K562 (cell line): Measurements from ENCODE around the gene RPUSD1. TPM values are rescaled to one million over a fixed set of nuclear protein-coding genes. Genes with fewer than 3 reads are reported as not detected.
A peak's percentile ranks its signal among the peaks of the same experiment; 100 is the strongest.

Experiments used
- ATAC-seq: fragments of 200-7000 bp; cut with Tn5 transposase; 3 replicates; pipeline ENCODE4 v1.9.1; 2020; ENCODE audit warnings: moderate library complexity
- BruUV-seq: library from RNA; stranded (reverse); fragments of 400-500 nt; replicated peaks from 2 replicates; lab custom pipeline; 2021; lab: Mats Ljungman, UMichigan
- CTCF ChIA-PET: fragments of 300-600 bp; formaldehyde crosslinking; extraction: SDS; loops from one replicate; lab custom pipeline; 2021; ENCODE audit warnings: low intra/inter-chr PET ratio; lab: Yijun Ruan, JAX
- POLR2A ChIA-PET: fragments of 300-600, 350-650 bp; sonication (Branson Sonifier 250); formaldehyde crosslinking; extraction: SDS; loops from one replicate; lab custom pipeline; 2021; ENCODE audit warnings: antibody characterized with exemption, inconsistent platforms; lab: Yijun Ruan, JAX
- DNase-seq, 4 experiments: peaks; one replicate each; pipeline versions ENCODE4 v3.0.0 to v3.0.0-alpha.2; 2011 to 2018; ENCODE audit warnings: low spot score in 3 of 4, mixed read lengths in 3 of 4; ENCODE audit errors: extremely low read depth in 1 of 4
- FAIRE-seq: peaks from 2 replicates; lab custom pipeline; 2011; peaks lifted over from hg19 to GRCh38; lab: Jason Lieb, UNC
- H2AFZ ChIP-seq: 2 replicates; pipeline ENCODE4 v1.6.0; 2011; ENCODE audit warnings: low read depth, low read length, control low read depth, inconsistent platforms
- H3K27ac ChIP-seq: fragments of 200-600 bp; 3 replicates; pipeline ENCODE4 v1.8.0; 2011; ENCODE audit warnings: low read depth, mild to moderate bottlenecking, control low read depth, inconsistent platforms, low read length, moderate library complexity, mixed read lengths; ENCODE audit errors: extremely low read depth
- H3K27me3 ChIP-seq, 2 experiments: fragments of 300-600 bp in 1 of 2; 2 replicates in 1 of 2; 3 replicates in 1 of 2; pipeline versions ENCODE4 v1.6.0 to v1.8.0; 2011; ENCODE audit warnings: inconsistent platforms in 2 of 2, low read length in 2 of 2, mild to moderate bottlenecking in 1 of 2, mixed read lengths in 1 of 2, moderate library complexity in 1 of 2; ENCODE audit not compliant: control insufficient read depth in 2 of 2, insufficient read depth in 2 of 2
- H3K36me3 ChIP-seq: fragments of 300-600 bp; 3 replicates; pipeline ENCODE4 v1.8.0; 2011; ENCODE audit warnings: mild to moderate bottlenecking, low read length, inconsistent platforms; ENCODE audit not compliant: control insufficient read depth, insufficient read depth
- H3K4me1 ChIP-seq, 2 experiments: fragments of 200-600 bp in 1 of 2; replicated peaks in 1 of 2; 2 replicates in 1 of 2; 3 replicates in 1 of 2; pipeline versions ENCODE4 v1.5.1 to v1.8.0; 2011; ENCODE audit warnings: inconsistent platforms in 2 of 2, low read length in 2 of 2, mild to moderate bottlenecking in 1 of 2, mixed read lengths in 1 of 2, moderate library complexity in 1 of 2; ENCODE audit not compliant: control insufficient read depth in 2 of 2, insufficient read depth in 2 of 2
- H3K4me2 ChIP-seq: 2 replicates; pipeline ENCODE4 v1.6.1; 2011; ENCODE audit warnings: low read length, control low read depth, inconsistent platforms, mixed read lengths; ENCODE audit not compliant: insufficient read depth
- H3K4me3 ChIP-seq: fragments of 200-600 bp; sonication (generic), shearing (Covaris generic); 2 replicates; pipeline ENCODE4 v1.5.1; 2016; ENCODE audit warnings: control low read depth, inconsistent platforms
- H3K79me2 ChIP-seq: fragments of 200-600 bp; 3 replicates; pipeline ENCODE4 v1.8.0; 2011; ENCODE audit warnings: low read length, inconsistent platforms; ENCODE audit not compliant: control insufficient read depth, insufficient read depth
- H3K9ac ChIP-seq, 2 experiments: 2 replicates each; pipeline versions ENCODE4 v1.6.0 to v1.6.1; 2011; ENCODE audit warnings: low read depth in 2 of 2, low read length in 2 of 2, control low read depth in 1 of 2, inconsistent platforms in 1 of 2, mild to moderate bottlenecking in 1 of 2, mixed read lengths in 1 of 2; ENCODE audit not compliant: insufficient read depth in 1 of 2
- H3K9me1 ChIP-seq: one replicate; pipeline ENCODE4 v1.6.0; 2011; ENCODE audit warnings: inconsistent platforms, mild to moderate bottlenecking, low read length, moderate library complexity; ENCODE audit not compliant: control insufficient read depth, insufficient read depth
- H3K9me3 ChIP-seq: replicated peaks from 2 replicates; pipeline ENCODE4 v1.5.1; 2011; ENCODE audit warnings: low read depth, low read length, inconsistent platforms; ENCODE audit not compliant: control insufficient read depth, insufficient read depth
- H4K20me1 ChIP-seq: replicated peaks from 2 replicates; pipeline ENCODE4 v1.6.1; 2011; ENCODE audit warnings: low read length, inconsistent platforms, mixed read lengths; ENCODE audit not compliant: control insufficient read depth, insufficient read depth
- BHLHE40 ChIP-seq: IDR thresholded peaks from 2 replicates; pipeline ENCODE4 v1.6.1; 2011; ENCODE audit warnings: low read length, improper control_type of control experiment
- BRF2 ChIP-seq: IDR thresholded peaks from 3 replicates; pipeline ENCODE4 v1.6.1; 2011; ENCODE audit warnings: borderline replicate concordance, mild to moderate bottlenecking; ENCODE audit not compliant: insufficient read length, insufficient read depth
- CBFB ChIP-seq: sonication (generic); formaldehyde crosslinking; IDR thresholded peaks from 2 replicates; pipeline ENCODE4 v1.4.0; 2020; ENCODE audit warnings: mild to moderate bottlenecking, missing genetic modification reagents
- CBX3 ChIP-seq, 2 experiments: IDR thresholded peaks; 1 replicate in 1 of 2; 2 replicates in 1 of 2; pipeline ENCODE4 v1.6.1; 2012; ENCODE audit warnings: inconsistent platforms in 2 of 2, low read length in 2 of 2, borderline replicate concordance in 1 of 2, control low read depth in 1 of 2
- MCM7 ChIP-seq, 2 experiments: fragments of 450-650 bp; IDR thresholded peaks; 2 replicates each; pipeline ENCODE4 v1.6.1; 2016 to 2018
- NFIC ChIP-seq: fragments of 450-650 bp; IDR thresholded peaks from 2 replicates; pipeline ENCODE4 v1.6.1; 2017; ENCODE audit warnings: mild to moderate bottlenecking, inconsistent platforms
- PPARD ChIP-seq: fragments of 250-450 bp; sonication (Bioruptor Pico); IDR thresholded peaks from 2 replicates; pipeline ENCODE4 v1.8.0; 2022; ENCODE audit warnings: inconsistent platforms, mild to moderate bottlenecking, moderate library complexity
- TRIM24 ChIP-seq, 2 experiments: fragments of 450-650 bp; IDR thresholded peaks; 2 replicates each; pipeline ENCODE4 v1.6.1; 2016
- ZBTB49 ChIP-seq: sonication (generic); formaldehyde crosslinking; IDR thresholded peaks from 2 replicates; pipeline ENCODE4 v1.8.0; 2022; ENCODE audit warnings: missing genetic modification reagents, mild to moderate bottlenecking, borderline replicate concordance
- ZFP36 ChIP-seq: fragments of 150-350 bp; IDR thresholded peaks from 2 replicates; pipeline ENCODE4 v1.6.1; 2018; ENCODE audit warnings: low read length, low read depth; ENCODE audit not compliant: partially characterized antibody
- ZNF174 ChIP-seq: fragments of 250-450 bp; sonication (Bioruptor Pico); IDR thresholded peaks from 2 replicates; pipeline ENCODE4 v1.4.0; 2020; ENCODE audit warnings: mild to moderate bottlenecking
- ZNF184 ChIP-seq: sonication (generic); formaldehyde crosslinking; IDR thresholded peaks from 2 replicates; pipeline ENCODE4 v1.5.0; 2020; ENCODE audit warnings: missing genetic modification reagents
- ZNF407 ChIP-seq: fragments of 450-650 bp; IDR thresholded peaks from 2 replicates; pipeline ENCODE4 v1.6.1; 2016; ENCODE audit warnings: low read depth
- WGBS: fragments of 100-300 bp; shearing (Covaris generic); methylation state at CpG from one replicate; pipeline ENCODE4 v1.1.6; 2016; ENCODE audit warnings: low coverage, mixed read lengths; ENCODE audit not compliant: insufficient coverage; ENCODE audit errors: missing lambda C conversion rate; 5-methylcytosine and 5-hydroxymethylcytosine counted together
- in situ Hi-C: fragments of 300-500 bp; cut with MboI; formaldehyde crosslinking; loops from 4 replicates; pipeline ENCODE4 v1.15.0; 2018; ENCODE audit warnings: inconsistent platforms, mixed read lengths
- intact Hi-C: fragments of 100-400 bp; cut with micrococcal nuclease; formaldehyde crosslinking; loops from 2 replicates; pipeline ENCODE4 v1.14.2; 2022
- polyA plus RNA-seq, 8 experiments: library from polyadenylated mRNA; depleted of rRNA in 4 of 8; stranded (reverse) in 5 of 8; unstranded in 3 of 8; fragments of >200 nt; fragmentation: Nextera tagmentation in 2 of 8; fragmentation: Illumina TruSeq in 1 of 8; extraction: Ambion mirVana in 2 of 8; extraction: Trizol in 1 of 8; gene quantifications; 2 replicates each; pipeline versions ENCODE4 v1.2.1 to v1.2.3, GENCODE V29; 2011 to 2014; ENCODE audit warnings: inconsistent platforms in 1 of 8, missing spikeins in 1 of 8
- total RNA-seq, 7 experiments: library from RNA; depleted of rRNA in 6 of 7; stranded (reverse); fragments of >200 nt in 6 of 7; fragmentation: Illumina TruSeq in 2 of 7; extraction: Trizol in 2 of 7; gene quantifications; 2 replicates each; pipeline versions ENCODE4 v1.2.1 to v1.2.3, GENCODE V29; 2011 to 2021; ENCODE audit warnings: low replicate concordance in 1 of 7

The RPUSD1 gene
- total and polyA plus RNA-seq, 9 of the 15 experiments (the other 6 are each of a cell fraction or from before 2014, with no cell fraction given) = 0.45 to 56.6 (median 12.0) TPM

- intact Hi-C loops (no loop called here), in situ Hi-C loops (no loop called here)
- ATAC-seq = no peak
- no peaks in the 10 kb centered on the region for H4K20me1 ChIP-seq
- H3K9me3 ChIP-seq = no peaks in the 10 kb centered on the region
- TF ChIP-seq ZFP36 = peak; percentile 79
- TF ChIP-seq ZBTB49 (CRISPR knock-in tag) = no peak
- TF ChIP-seq BHLHE40 = no peak
- TF ChIP-seq PPARD (CRISPR knock-in tag) = no peak
- TF ChIP-seq BRF2 = no peak
- no peak for TF ChIP-seq NFIC
- TF ChIP-seq ZNF407 = peak; percentile 57; the same call in 1 of the 2 replicates
- no peak for TF ChIP-seq ZNF174 (CRISPR knock-in tag)
- peak in 1 of 2 experiments; percentile 41; a peak in 1 of 3 replicates for TF ChIP-seq CBX3 (IDR thresholded peaks at IDR 0.05; ENCODE audit: borderline replicate concordance in 1 of 2, low read length in 2 of 2)
- TF ChIP-seq ZNF184 = no peak
- TF ChIP-seq TRIM24 (IDR thresholded peaks at IDR 0.05) = no peak
- no peak for TF ChIP-seq CBFB
- TF ChIP-seq MCM7 (IDR thresholded peaks at IDR 0.05) = no peak
- H3K4me3 ChIP-seq = no peak overlapping the region
- no peak overlapping the region for H2AFZ ChIP-seq
- BruUV-seq = no TSS peak
- H3K27ac ChIP-seq = no peak overlapping the region
- no peaks in the 10 kb centered on the region for H3K79me2 ChIP-seq
- no peaks in the 10 kb centered on the region for H3K9me1 ChIP-seq
- no peak overlapping the region for H3K9ac ChIP-seq
- DNase-seq = no peak
- 68% methylated on average over 5 of the region's 5 CpGs for WGBS
- H3K36me3 ChIP-seq = no peaks in the 10 kb centered on the region
- ChIA-PET CTCF (no interaction called here), POLR2A (no interaction called here)
- peaks cover 9 to 29% of the 10 kb centered on the region in 2 experiments; a peak in 4 of 5 replicates for H3K4me1 ChIP-seq
- no peaks in the 10 kb centered on the region for H3K27me3 ChIP-seq
- FAIRE-seq = peak; percentile 51
- H3K4me2 ChIP-seq = no peak overlapping the region
These were observed 31.8 kb downstream of the RPUSD1 start for GRCh38 chr16:756428-756827.
